ENCODE data around the gene THSD7A. TPM values are rescaled to one million over a fixed set of nuclear protein-coding genes. Genes with fewer than 3 reads are reported as not detected.
"Not testable (repeated sequence)": the region's sequence is repeated elsewhere in the genome, so short reads cannot be mapped to it uniquely, and the experiment has no call there.

THSD7A gene
- total RNA-seq, 1 donor from 2014 or later = not detected

DNA sequence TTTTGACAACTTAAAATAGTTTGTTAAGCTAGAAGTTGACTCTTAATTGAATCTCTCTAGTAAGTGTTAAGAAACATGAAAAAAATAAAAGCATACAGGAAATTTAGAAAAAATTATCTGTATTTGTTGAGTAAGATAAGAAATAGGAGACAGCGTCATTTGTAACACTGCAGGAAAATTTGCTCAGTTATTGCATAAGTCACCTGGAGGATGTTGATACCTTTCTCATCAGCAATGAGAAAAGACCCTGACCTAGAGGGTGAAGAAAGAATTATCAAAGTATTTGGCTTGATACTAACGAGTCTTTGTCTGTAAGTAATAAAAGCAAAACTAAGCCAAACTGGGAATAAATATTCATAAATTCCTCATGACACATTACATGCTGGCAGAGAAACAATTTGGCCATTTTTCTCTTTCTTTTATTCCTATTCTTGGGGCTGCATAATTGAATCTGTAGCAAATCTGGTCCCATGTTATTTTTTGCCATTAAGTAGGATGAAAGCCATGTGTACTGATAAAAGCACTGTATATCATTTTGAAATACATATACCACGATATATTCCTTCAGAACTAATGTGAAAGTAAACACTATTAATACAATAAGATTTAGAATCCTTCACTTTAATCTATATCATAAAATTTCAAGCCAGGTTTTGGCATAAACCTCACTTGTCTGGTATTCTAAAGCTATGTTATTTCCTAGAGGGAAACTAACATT is 362.8 kb downstream of the THSD7A start:
- intact Hi-C loops (cut with micrococcal nuclease) = no loop called here

DNA sequence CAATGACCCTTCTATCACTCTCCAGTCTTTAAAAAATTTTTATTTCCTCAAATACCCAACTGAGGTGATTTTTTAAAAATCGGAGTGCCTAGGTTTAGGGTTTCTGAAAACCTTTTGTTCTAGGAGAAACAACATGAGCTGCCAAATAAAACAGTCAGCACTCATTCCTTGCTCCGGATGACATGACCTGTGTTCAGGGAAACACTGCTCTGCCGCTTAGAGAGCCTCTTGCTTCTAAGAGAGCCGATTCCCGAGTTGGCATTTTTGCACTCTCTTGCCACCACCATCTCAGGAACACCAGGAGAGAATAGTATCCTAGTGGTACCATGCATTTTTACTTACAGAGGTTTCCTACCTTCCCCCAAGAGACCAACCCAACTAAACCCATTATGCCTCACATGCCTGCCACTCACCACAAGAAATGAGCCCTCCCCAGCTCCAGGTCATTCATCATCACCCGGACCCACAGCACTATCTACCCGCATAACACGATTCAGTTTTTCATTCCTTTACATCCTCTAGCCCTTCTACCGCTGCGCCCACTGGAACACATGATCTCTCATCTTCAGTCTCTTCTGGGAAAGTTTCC is 365.4 kb downstream of the THSD7A start:
- intact Hi-C loops (cut with micrococcal nuclease) = no loop called here

- intact Hi-C loops (cut with micrococcal nuclease) = no loop called here
These were observed 367.4 kb downstream of the THSD7A start for GRCh38 chr7:11464624-11465023.

DNA sequence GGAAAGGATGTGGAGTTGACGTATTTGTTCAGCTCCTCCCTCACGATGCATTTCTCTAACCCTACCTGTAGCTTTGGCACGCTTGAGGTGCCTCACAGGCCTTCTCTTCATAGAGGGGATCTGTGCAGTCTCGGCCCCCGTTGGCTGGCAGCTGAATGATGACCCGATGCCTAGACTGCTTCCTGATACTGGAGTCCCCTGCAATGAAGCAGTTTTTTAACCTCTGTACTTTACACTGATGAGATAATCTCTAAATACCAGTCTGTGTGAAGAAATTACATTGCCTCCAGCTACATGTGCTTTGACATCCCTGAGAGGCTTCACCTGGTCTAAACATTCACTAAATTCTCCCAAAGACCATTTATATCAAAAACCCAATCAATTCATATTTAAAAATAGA is 370.1 kb downstream of the THSD7A start:
- intact Hi-C loops (cut with micrococcal nuclease) = no loop called here

GRCh38 chr7:11458736-11459483 is 373.1 kb downstream of the THSD7A start:
- intact Hi-C loops (cut with micrococcal nuclease) = no loop called here

DNA sequence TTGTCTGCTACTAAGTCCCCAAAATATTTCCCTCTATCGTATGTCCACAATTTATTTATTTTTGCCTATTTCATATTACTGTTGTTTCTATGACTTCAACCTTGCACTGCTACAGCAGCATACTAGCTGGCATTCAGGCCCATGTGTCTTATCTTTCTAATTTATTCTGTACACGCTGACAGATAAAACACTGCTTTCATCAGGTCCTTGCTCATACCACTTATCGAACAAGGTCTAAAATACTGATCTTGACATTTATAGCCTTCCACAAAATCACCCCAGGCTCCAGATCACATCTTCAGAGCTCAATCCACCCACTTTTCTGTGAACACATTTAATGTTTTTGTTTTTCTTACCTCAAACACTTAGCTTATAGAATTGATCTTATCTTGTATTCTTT is 374.6 kb downstream of the THSD7A start:
- intact Hi-C loops (cut with micrococcal nuclease) = no loop called here

DNA sequence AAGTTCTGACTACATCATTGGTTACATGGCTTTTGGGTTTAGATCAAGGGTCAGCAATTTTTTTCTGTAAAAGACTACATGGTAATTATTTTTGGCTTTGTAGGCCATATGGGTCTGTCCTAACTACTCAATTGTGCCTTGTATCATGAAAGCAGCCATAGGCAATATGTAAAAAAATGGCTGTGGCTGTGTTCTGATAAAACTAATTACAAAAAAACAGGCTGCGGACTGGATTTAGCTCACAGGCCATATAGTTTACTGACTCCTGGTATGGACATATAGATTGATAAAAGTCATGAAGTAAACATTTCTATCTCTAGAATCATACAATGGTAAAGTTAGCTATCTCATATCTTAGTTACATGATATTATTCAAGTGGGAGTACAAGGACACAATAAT is 375.4 kb downstream of the THSD7A start:
- intact Hi-C loops (cut with micrococcal nuclease) = no loop called here

- intact Hi-C loops (cut with micrococcal nuclease) = no loop called here
These were observed 379.5 kb downstream of the THSD7A start for GRCh38 chr7:11452476-11452875.

DNA sequence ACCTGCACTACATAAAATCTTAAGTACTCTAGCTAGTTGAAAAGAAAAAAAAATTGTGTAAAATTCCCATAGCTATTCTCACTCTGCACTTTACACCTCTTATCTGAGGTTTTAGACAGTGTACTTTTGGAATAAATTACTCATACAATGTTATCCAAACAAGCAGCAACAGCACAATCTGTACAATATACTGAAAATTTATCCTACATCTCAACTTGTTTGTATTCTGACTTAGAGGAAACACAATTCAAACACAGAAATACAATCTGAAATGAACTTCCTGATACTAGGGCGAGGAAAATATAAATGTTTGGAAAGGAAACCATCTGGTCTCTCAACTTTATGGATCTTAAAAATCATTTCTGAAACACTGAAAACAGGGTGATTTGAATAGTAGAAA is 381.7 kb downstream of the THSD7A start:
- intact Hi-C loops (cut with micrococcal nuclease) = no loop called here

DNA sequence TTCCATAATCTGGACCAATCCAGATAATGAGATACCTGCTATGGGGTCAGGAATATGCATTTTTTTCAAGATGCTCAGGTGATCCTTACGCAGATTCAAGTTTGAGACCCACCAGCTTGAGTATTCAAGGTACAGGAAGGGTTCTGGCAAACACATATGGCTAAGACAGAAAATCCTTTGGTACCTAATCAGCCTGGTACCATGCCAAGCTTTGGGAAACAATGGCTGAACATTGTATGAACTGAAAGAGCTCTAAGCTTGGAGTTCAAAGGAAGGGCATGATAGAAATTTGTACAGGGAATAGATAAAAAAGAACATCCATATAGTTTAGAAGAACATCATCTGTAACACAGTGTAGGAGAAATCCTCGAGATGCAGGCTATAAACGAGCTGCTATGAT is 382.7 kb downstream of the THSD7A start:
- intact Hi-C loops (cut with micrococcal nuclease) = no loop called here

DNA sequence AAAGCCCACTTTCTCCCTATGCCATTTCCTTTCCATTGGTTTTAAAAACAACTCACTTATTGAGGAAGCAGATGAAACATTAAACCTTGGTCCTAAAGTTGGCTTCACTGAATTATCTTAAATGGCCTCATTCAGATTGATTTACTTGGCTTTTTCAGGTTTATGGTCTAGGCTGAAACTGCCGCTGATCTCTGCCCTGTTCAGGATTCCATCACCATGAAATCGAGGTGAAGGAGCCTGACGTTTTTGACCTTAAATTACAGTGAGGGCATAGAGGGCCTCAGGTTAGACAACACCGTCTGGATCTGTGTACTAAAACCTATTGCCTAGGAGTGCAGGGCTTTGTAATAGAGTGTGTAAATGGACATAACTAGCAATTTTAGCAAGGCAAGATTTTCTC is 383.7 kb downstream of the THSD7A start:
- intact Hi-C loops (cut with micrococcal nuclease) = no loop called here

DNA sequence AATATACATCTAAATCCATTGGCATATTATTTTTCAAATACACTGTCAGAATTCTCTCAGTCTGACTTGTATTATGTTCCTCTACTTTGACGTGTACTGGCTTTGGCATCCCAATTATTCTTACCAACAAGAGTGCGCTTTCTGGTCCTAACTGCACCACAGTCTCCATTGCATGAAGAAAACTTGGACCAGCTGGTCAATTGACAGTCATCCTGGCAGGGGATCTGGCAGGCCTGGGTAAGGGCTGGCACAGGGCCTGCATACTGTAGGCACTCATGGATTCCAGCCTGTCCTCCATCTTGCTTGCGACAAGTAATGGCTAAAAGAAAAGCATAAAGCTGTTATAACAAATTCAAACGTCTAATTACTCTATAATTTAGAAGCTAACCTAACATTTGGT is 384.9 kb downstream of the THSD7A start:
- intact Hi-C loops (cut with micrococcal nuclease) = no loop called here

- intact Hi-C loops (cut with micrococcal nuclease) = not testable (repeated sequence)
These were observed 388.1 kb downstream of the THSD7A start for GRCh38 chr7:11443934-11444333.

DNA sequence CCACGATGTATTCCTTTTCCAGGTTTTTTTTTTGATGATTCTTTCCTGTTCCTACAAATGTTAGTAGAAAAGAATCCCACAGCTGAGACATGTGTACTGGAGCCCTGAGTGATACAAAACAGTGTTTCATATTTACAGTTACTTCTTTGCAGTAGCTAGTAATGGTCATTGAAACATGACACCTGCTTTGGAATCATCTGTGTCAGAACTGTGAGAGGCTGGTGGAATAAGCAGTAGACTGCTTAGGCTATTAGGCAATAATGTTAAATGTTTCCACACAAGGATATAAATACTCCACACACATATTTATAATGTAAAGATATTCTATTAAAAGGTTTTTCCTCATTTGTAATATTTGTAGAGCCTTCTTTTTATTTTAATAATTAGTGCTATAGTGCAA is 394.0 kb downstream of the THSD7A start:
- intact Hi-C loops (cut with micrococcal nuclease) = no loop called here

DNA sequence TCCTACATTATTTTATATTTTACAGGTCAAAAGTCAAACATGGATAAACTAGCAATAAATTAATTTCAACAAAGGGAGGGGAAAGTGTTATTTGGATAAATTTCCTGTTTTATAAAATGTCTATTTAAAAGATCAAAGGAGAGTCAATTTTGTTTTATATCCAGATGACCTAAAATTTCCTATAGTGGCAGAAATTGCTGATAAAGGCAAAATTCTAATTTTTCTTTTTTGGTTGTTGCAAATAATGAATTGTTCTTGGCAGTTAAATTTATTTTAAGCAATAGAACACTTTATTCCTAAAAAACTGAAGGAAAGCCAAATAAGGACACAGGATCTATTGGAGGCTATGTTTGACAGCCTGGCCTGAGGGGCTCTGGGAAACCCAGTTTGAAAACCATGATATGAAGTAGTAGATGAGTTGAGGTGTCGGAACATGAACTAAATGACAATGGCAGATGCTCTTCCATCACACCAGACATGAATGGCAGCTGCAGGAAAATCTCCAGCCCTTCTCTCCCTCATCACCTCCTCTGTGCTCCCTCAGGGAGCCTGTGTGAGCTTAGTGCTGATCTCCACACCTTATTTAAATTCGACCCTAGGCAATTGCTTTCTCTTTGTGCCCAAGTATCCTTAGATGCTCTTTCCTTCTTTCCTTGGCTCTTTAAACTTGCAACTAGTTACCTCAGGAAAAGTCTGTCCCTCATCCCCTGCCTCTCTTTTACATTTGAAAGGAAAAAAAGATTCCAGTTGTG is 395.0 kb downstream of the THSD7A start:
- intact Hi-C loops (cut with micrococcal nuclease) = no loop called here

DNA sequence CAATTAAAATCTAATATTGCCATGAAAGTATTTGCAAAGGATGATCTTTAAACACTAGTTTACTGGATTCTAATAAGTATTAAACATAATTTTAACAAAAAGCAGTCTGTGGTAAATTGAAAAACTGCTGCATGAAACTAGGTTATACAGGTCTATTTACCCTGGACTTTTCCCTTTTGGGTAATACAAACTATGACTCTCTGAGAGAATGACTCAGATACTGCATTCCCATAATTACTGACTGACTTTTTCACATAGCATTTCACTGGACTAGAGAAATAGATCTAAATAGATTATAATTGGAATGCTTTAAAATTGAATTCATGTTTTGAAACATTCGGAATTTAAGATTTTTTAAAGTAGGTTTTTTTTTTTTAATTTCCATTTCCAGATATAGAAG is 395.7 kb downstream of the THSD7A start:
- intact Hi-C loops (cut with micrococcal nuclease) = no loop called here

DNA sequence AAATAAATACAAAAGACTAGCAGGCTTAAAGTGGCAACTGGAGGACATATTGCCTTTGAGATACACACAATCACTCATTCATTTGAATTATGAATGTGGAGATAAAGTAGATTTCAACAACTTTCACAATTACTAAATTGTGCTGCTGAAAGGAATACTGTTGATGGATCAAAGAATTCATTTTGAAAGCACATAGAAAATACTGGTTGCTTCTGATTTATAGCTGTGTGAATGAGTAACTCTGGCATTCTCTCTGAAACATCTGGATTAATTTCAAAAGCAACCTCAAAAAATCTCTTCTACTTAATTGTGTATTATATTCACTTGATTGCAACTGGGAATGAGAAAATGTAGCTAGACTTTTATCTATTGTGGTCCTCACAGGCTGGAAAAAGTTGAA is 397.6 kb downstream of the THSD7A start:
- intact Hi-C loops (cut with micrococcal nuclease) = no loop called here

- intact Hi-C loops (cut with micrococcal nuclease) = no loop called here
These were observed 401.2 kb downstream of the THSD7A start for GRCh38 chr7:11430841-11431240.

GRCh38 chr7:11430112-11430511 is 401.9 kb downstream of the THSD7A start:
- intact Hi-C loops (cut with micrococcal nuclease) = no loop called here

GRCh38 chr7:11428877-11429581 is 403.0 kb downstream of the THSD7A start:
- intact Hi-C loops (cut with micrococcal nuclease) = loop anchor here (5.0 to 10.0 kb wide), 2 partner anchors 636 to 1063 kb away; no protein-coding TSS in a partner anchor

GRCh38 chr7:11427686-11428273 is 404.2 kb downstream of the THSD7A start:
- intact Hi-C loops (cut with micrococcal nuclease) = loop anchor here (5.0 to 10.0 kb wide), 2 partner anchors 637 to 1065 kb away; no protein-coding TSS in a partner anchor

Data from T-helper 2 cell treated with Interferon-gamma antibody and Interleukin-4, amounts not matched to agents 100 ng/mL and 5 ng/mL, for 36 hours (primary cell).